ENCODE measurements around the gene RBM47.

The RBM47 gene

GRCh38 chr4:40622913-40623312 is 6.8 kb downstream of the RBM47 start:
- DNase-seq: no peak

DNA sequence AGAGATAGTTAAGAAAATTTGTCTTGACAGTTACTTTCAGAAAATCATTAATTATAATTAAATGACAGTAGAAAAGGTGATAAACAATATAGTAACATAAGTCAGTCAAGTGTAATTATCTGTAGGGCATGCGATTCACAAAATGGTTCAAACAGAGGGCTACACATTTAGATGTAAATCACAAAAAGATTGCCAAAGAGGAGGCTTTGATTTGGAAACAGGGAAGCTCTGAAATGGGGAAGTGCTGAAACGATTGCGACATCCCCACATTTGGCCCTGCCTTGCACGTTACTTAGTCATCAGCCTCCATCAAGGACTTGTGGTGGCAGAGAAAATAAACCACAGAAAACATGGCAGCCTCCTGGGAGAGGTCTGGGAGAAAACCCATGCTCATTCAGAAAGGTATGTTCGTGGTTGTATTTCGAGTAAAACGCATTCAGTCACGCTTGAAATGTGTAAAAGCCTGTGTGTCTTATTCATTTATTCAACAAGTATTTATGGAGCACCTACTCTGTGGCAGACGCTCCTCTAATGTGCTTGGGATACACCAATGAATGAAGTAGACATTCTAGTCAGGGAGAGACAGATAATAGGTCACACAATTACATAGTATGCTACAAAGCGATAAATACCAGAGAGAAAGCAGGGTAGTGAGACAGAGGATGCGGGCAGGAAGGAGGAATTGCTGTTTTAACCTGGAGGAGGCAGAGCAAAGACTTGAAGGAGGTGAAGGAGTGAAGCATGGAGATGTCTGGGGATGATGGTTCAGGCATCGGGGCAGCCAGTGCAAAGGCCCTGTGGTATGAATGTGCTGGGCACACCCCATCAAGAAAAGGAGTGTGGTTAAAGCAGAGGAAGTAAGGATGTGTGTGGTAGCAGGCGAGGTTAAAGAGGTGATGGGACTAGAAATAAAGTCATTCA is 7.8 kb downstream of the RBM47 start:
- no peak for DNase-seq

DNA sequence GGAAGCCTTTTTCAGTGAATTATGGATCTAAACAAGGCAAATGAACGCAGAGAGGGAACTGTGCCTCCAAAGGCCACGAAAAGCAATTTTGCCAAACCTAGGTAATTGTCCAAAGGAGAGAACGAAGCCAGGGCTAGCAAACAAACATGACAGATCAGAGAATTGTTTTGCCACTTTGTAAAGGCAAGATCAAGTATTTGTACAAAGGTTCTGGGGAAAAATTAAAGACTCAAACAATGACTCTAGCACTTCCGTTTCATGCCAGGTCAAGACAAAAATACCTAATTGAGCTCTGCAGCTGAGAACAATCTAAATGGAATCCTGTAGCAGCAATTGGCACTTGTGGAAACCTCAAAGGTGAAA is 8.5 kb downstream of the RBM47 start:
- DNase-seq: no peak

- no peak for DNase-seq
Measured at GRCh38 chr4:40619600-40619999, 10.1 kb downstream of the RBM47 start.

DNA sequence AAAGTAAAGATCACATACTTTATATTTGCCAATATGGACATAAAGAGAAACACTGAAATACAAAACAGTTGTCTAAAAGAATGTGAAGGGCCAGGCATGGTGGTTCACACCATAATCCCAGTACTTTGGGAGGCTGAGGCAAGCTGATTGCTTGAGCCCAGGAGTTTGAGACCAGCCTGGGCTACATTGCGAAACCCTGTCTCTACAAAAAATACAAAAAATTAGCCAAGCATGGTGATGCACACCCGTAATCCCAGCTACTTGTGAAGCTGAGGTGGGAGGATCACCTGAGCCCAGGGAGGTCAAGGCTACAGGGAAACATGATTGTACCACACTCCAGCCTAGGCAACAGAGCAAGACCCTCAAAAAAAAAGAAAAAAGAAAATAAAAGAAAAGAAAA is 11.8 kb downstream of the RBM47 start:
- no peak for DNase-seq

- no peak for DNase-seq
Measured at GRCh38 chr4:40614031-40614430, 15.6 kb downstream of the RBM47 start.

- DNase-seq: no peak
Measured at GRCh38 chr4:40613456-40613855, 16.2 kb downstream of the RBM47 start.

- no peak for DNase-seq
Measured at GRCh38 chr4:40612831-40613230, 16.8 kb downstream of the RBM47 start.

DNA sequence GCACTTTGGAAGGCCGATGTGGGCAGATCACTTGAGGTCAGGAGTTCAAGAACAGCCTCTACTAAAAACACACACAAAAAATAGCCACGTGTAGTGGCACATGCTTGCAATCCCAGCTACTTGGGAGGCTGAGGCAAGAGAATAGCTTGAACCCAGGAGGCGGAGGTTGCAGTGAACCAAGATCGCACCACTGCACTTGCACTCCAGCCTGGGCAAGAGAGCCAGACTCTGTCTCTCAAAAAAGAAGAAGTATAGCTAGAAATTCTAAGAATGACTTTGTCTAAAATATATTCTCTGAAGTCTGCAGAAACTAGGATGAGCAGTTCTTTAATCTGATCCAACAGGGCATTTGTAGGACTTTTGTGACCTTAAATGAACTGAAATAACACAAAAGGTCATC is 17.4 kb downstream of the RBM47 start:
- DNase-seq: no peak

DNA sequence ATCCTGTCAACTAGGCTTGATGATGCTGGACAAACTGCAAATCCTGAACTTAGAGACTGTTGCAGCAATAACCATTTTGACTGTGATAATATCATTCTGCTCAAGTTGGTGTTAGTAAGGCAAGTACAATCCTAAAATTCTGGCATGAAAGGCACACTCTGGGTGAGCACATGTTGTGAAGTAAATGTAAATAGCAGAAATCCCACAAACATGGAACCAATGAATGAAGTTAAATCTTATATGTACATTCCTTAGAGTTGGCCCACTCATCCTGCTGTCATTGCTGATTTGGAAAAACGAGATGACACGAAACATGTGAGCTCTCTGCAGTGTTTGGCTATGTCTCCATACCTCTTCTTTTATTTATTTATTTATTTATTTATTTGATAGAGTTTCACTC is 21.0 kb downstream of the RBM47 start:
- DNase-seq: no peak

DNA sequence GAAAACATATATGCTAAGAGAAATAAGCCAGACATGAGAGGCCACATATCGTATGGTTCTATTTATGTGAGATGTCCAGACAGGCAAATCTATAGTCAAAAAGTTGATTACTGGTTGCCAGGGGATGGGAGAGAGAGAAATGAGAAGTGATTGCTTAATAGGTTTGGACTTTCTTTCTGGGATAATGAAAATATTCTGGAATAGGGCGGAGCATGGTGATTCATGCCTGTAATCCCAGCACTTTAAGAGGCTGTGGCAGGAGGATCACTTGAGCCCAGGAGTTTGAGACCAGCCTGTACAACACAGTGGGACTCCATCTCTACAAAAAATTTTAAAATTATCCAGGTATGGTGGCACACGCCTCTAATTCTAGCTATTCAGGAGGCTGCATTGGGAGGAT is 22.4 kb downstream of the RBM47 start:
- no peak for DNase-seq

GRCh38 chr4:40606239-40606767 is 23.4 kb downstream of the RBM47 start:
- DNase-seq: no peak

DNA sequence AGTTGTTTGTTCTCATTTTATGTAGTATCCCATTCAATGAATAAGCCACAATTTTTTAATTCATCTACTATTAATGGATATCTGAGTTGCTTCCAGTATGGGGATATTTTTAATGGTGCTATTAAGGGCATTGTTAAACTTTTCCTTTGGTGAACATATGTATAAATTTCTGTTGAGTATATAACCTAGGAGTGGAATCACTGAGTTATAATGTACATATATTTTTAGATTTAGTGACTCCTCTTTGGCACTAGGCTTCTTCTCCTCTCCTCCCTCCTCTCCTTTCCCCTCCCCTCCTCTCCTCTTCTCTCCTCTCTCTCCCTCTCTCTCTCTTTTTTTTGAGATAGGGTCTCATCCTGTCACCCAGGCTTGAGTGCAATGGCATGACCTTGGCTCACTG is 26.4 kb downstream of the RBM47 start:
- no peak for DNase-seq

- no peak for DNase-seq
Measured at GRCh38 chr4:40601641-40602040, 28.0 kb downstream of the RBM47 start.

DNA sequence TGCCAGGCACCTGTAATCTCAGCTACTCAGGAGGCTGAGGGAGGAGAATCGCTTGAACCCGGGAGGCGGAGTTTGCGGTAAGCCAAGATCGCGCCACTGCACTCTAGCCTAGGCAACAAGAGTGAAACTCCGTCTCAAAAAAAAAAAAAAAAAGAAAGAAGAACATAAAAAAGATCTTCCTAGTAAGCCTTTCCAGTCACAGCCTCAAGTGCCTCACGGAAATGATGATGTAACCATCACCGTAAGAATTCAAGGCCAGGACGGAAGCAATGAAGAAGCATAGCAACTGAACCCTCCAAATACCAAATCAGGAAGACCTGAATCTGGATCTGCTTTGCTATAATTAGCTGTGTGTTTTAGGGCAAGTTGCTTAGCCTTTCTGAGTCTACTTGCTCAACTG is 28.8 kb downstream of the RBM47 start:
- DNase-seq: no peak

- no peak for DNase-seq
Measured at GRCh38 chr4:40599431-40599830, 30.2 kb downstream of the RBM47 start.

DNA sequence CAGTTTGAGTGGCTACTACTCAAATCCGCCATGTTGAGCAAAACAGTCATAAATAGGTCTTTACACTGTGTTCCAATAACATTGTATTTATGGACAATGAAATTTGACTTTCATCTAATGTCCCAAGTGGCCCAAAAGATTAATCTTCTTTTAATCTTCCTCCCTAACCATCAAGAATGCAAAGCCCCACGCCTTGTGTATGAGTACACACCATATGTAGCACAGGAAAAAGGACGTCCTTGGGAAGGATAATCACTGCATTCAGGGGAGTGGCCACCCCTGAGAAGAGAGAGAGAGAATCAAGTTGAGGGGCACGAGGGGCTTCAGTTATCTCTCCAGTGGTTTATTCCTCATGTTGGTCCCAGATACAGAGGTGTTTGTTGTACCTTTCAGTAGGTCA is 33.1 kb downstream of the RBM47 start:
- no peak for DNase-seq

GRCh38 chr4:40595981-40596380 is 33.7 kb downstream of the RBM47 start:
- no peak for DNase-seq

GRCh38 chr4:40594261-40595178 is 35.1 kb downstream of the RBM47 start:
- no peak for DNase-seq

GRCh38 chr4:40592034-40592433 is 37.6 kb downstream of the RBM47 start:
- no peak for DNase-seq

DNA sequence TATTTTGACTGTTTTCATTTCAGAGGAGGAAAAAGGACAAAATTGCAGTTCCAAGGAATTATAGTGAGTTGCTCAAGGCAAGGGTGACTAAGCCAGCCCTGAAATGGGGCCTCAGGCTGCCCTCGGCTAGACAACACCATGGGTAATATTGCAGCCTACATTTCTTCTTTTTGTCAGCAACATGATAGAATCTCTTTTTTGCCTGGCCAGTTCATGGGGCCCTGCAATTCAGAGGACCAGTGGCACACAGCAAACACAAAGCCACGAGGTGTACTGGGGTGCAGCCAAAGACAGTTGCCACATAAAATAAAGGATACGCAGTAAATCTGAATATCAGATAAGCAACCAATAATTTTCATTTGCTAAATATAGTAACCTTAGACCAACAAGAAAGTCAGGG is 41.8 kb downstream of the RBM47 start:
- no peak for DNase-seq

- no peak for DNase-seq
Measured at GRCh38 chr4:40587351-40587750, 42.3 kb downstream of the RBM47 start.

GRCh38 chr4:40586729-40587128 is 42.9 kb downstream of the RBM47 start:
- no peak for DNase-seq

- no peak for DNase-seq
Measured at GRCh38 chr4:40586034-40586433, 43.6 kb downstream of the RBM47 start.

Measured in NCI-H446 treated with DMSO at 0.1 percent for 48 hours (cell line).